H9 (cell line): Measurements from ENCODE around the gene LINC00632. TPM values are rescaled to one million over a fixed set of nuclear protein-coding genes. Genes with fewer than 3 reads are reported as not detected.

Source experiments
- DNase-seq: peaks from one replicate; pipeline ENCODE4 v3.0.0-alpha.2; 2017
- H2AFZ ChIP-seq: one replicate; pipeline ENCODE4 v1.6.1; 2013; ENCODE audit warnings: mild to moderate bottlenecking, low read length, control low read depth, moderate library complexity
- H2AK5ac ChIP-seq: 2 replicates; pipeline ENCODE4 v1.6.1; 2013; ENCODE audit warnings: low read length, control low read depth, mixed read lengths; ENCODE audit not compliant: insufficient read length
- H2BK120ac ChIP-seq: one replicate; pipeline ENCODE4 v1.6.1; 2013; ENCODE audit warnings: low read depth, mild to moderate bottlenecking, low read length, control low read depth, inconsistent platforms; ENCODE audit not compliant: poor library complexity, severe bottlenecking
- H2BK12ac ChIP-seq: 2 replicates; pipeline ENCODE4 v1.6.1; 2013; ENCODE audit warnings: low read length, control low read depth, mixed read lengths, low read depth; ENCODE audit not compliant: insufficient read length
- H2BK15ac ChIP-seq: 2 replicates; pipeline ENCODE4 v1.6.1; 2013; ENCODE audit warnings: low read depth, low read length, control low read depth
- H2BK20ac ChIP-seq: one replicate; pipeline ENCODE4 v1.6.1; 2013; ENCODE audit warnings: low read depth, mild to moderate bottlenecking, low read length, control low read depth, inconsistent platforms; ENCODE audit not compliant: poor library complexity, severe bottlenecking
- H2BK5ac ChIP-seq: 2 replicates; pipeline ENCODE4 v1.6.1; 2013; ENCODE audit warnings: low read length, control low read depth, mixed read lengths; ENCODE audit not compliant: insufficient read length
- H3K14ac ChIP-seq: 2 replicates; pipeline ENCODE4 v1.6.1; 2013; ENCODE audit warnings: low read length, control low read depth; ENCODE audit not compliant: insufficient read depth
- H3K18ac ChIP-seq: 2 replicates; pipeline ENCODE4 v1.6.1; 2013; ENCODE audit warnings: low read depth, mild to moderate bottlenecking, mixed read lengths, low read length, control low read depth; ENCODE audit not compliant: insufficient read length
- H3K23ac ChIP-seq: 2 replicates; pipeline ENCODE4 v1.6.1; 2013; ENCODE audit warnings: low read length, control low read depth, mixed read lengths, low read depth; ENCODE audit not compliant: insufficient read length
- H3K23me2 ChIP-seq: 2 replicates; pipeline ENCODE4 v1.6.1; 2013; ENCODE audit warnings: low read depth, mild to moderate bottlenecking, mixed read lengths, low read length, control low read depth; ENCODE audit not compliant: insufficient read length, poor library complexity, severe bottlenecking
- H3K27ac ChIP-seq: 2 replicates; pipeline ENCODE4 v1.5.1; 2013; ENCODE audit warnings: low read length, control low read depth, mixed read lengths, low read depth; ENCODE audit not compliant: insufficient read length
- H3K27me3 ChIP-seq: 2 replicates; pipeline ENCODE4 v1.6.1; 2013; ENCODE audit warnings: low read length, control low read depth, inconsistent platforms; ENCODE audit not compliant: insufficient read depth
- H3K4ac ChIP-seq: 2 replicates; pipeline ENCODE4 v1.6.1; 2013; ENCODE audit warnings: low read depth, mild to moderate bottlenecking, control low read depth, inconsistent platforms, low read length, moderate library complexity
- H3K4me1 ChIP-seq: 2 replicates; pipeline ENCODE4 v1.6.1; 2013; ENCODE audit warnings: low read length, control low read depth, inconsistent platforms; ENCODE audit not compliant: insufficient read depth
- H3K4me2 ChIP-seq: 2 replicates; pipeline ENCODE4 v1.6.1; 2013; ENCODE audit warnings: low read length, control low read depth, mixed read lengths; ENCODE audit not compliant: insufficient read length, insufficient read depth
- H3K56ac ChIP-seq: 2 replicates; pipeline ENCODE4 v1.6.1; 2013; ENCODE audit warnings: low read depth, mild to moderate bottlenecking, mixed read lengths, low read length, control low read depth; ENCODE audit not compliant: insufficient read length
- H3K79me1 ChIP-seq: 2 replicates; pipeline ENCODE4 v1.6.1; 2013; ENCODE audit warnings: low read depth, mild to moderate bottlenecking, moderate library complexity, low read length, control low read depth, inconsistent platforms; ENCODE audit not compliant: insufficient read depth, poor library complexity, severe bottlenecking
- H3K79me2 ChIP-seq: 2 replicates; pipeline ENCODE4 v1.6.1; 2013; ENCODE audit warnings: low read length, control low read depth, inconsistent platforms; ENCODE audit not compliant: insufficient read depth
- H3K9ac ChIP-seq: 2 replicates; pipeline ENCODE4 v1.6.1; 2013; ENCODE audit warnings: low read length, control low read depth, mixed read lengths; ENCODE audit not compliant: insufficient read length; ENCODE audit errors: extremely low read depth
- H3K9me3 ChIP-seq: one replicate; pipeline ENCODE4 v1.6.1; 2013; ENCODE audit warnings: low read depth, low read length, inconsistent platforms; ENCODE audit not compliant: control insufficient read depth
- H3T11ph ChIP-seq: one replicate; pipeline ENCODE4 v1.6.1; 2013; ENCODE audit warnings: mild to moderate bottlenecking, low read length, control low read depth, inconsistent platforms
- H4K20me1 ChIP-seq: one replicate; pipeline ENCODE4 v1.6.1; 2013; ENCODE audit not compliant: control insufficient read depth, insufficient read length, insufficient read depth
- H4K5ac ChIP-seq: 2 replicates; pipeline ENCODE4 v1.6.1; 2013; ENCODE audit warnings: low read depth, mild to moderate bottlenecking, mixed read lengths, low read length, control low read depth; ENCODE audit not compliant: insufficient read length
- H4K8ac ChIP-seq: replicated peaks from 2 replicates; pipeline ENCODE4 v1.6.1; 2013; ENCODE audit warnings: low read length, control low read depth, mixed read lengths, low read depth; ENCODE audit not compliant: insufficient read length
- H4K91ac ChIP-seq: 2 replicates; pipeline ENCODE4 v1.6.1; 2013; ENCODE audit warnings: low read depth, mild to moderate bottlenecking, moderate library complexity, mixed read lengths, low read length, control low read depth; ENCODE audit not compliant: insufficient read length
- H3K27ac Mint-ChIP-seq, 3 experiments: 2 replicates in 2 of 3; 3 replicates in 1 of 3; pipeline ENCODE4 v1.8.0; 2020 to 2021; ENCODE audit warnings: mixed read lengths in 3 of 3, mild to moderate bottlenecking in 1 of 3, moderate library complexity in 1 of 3
- H3K27me3 Mint-ChIP-seq: 2 replicates; pipeline ENCODE4 v1.8.0; 2021; ENCODE audit warnings: low read depth, mild to moderate bottlenecking, moderate library complexity, mixed read lengths
- H3K36me3 Mint-ChIP-seq, 3 experiments: 2 replicates in 2 of 3; 3 replicates in 1 of 3; pipeline ENCODE4 v1.8.0; 2020 to 2021; ENCODE audit warnings: low read depth in 3 of 3, mixed read lengths in 3 of 3; ENCODE audit not compliant: insufficient read depth in 1 of 3
- H3K4me1 Mint-ChIP-seq, 2 experiments: 2 replicates each; pipeline ENCODE4 v1.8.0; 2020; ENCODE audit warnings: mixed read lengths in 2 of 2
- H3K4me3 Mint-ChIP-seq, 2 experiments: 2 replicates in 1 of 2; 3 replicates in 1 of 2; pipeline ENCODE4 v1.8.0; 2020 to 2021; ENCODE audit warnings: mild to moderate bottlenecking in 2 of 2, mixed read lengths in 2 of 2, moderate library complexity in 1 of 2
- H3K9me3 Mint-ChIP-seq, 2 experiments: 2 replicates in 1 of 2; 3 replicates in 1 of 2; pipeline ENCODE4 v1.8.0; 2020; ENCODE audit warnings: mild to moderate bottlenecking in 2 of 2, mixed read lengths in 2 of 2, moderate library complexity in 1 of 2
- CTCF ChIP-seq: fragments of 200-600 bp; sonication (generic); conservative IDR thresholded peaks from 3 replicates; pipeline ENCODE4 v1.8.0; 2021; ENCODE audit warnings: antibody characterized with exemption, mild to moderate bottlenecking
- WGBS: extraction: QIAGEN DNeasy Blood & Tissue Kit; methylation state at CpG from one replicate; pipeline ENCODE4 v1.1.7; 2013; ENCODE audit warnings: missing lambda C conversion rate, low lambda C conversion rate, mixed read lengths; ENCODE audit not compliant: insufficient read length; ENCODE audit errors: extremely low coverage; 5-methylcytosine and 5-hydroxymethylcytosine counted together
- total RNA-seq: library from RNA; stranded (reverse); gene quantifications from 2 replicates; pipeline ENCODE4 v1.2.1, GENCODE V29; 2021

LINC00632 gene
- total RNA-seq, 1 experiment from 2014 or later, result 46.3 TPM

GRCh38 chrX:140756941-140757340, 47.4 kb downstream of the LINC00632 start:
- Histone ChIP-seq H4K5ac (no peak overlapping the region), H4K8ac (no peak overlapping the region), H3K23ac (no peak overlapping the region), H2AFZ (no peak overlapping the region), H2AK5ac (no peak overlapping the region), H3T11ph (no peak overlapping the region), H2BK12ac (no peak overlapping the region), H2BK120ac (no peak overlapping the region), H2BK15ac (no peak overlapping the region), H3K79me1 (no peaks in the 10 kb centered on the region), H3K9me3 (no peaks in the 10 kb centered on the region), H4K91ac (no peak overlapping the region), H2BK5ac (no peak overlapping the region), H3K56ac (no peak overlapping the region), H3K18ac (no peak overlapping the region), H3K79me2 (no peaks in the 10 kb centered on the region), H3K27me3 (no peaks in the 10 kb centered on the region), H3K4me1 (no peaks in the 10 kb centered on the region), H4K20me1 (no peaks in the 10 kb centered on the region), H2BK20ac (no peak overlapping the region), H3K9ac (no peak overlapping the region), H3K27ac (no peak overlapping the region), H3K4me2 (no peak overlapping the region), H3K23me2 (no peaks in the 10 kb centered on the region), H3K14ac (no peak overlapping the region), H3K4ac (no peak overlapping the region)
- Mint-ChIP-seq H3K27ac (no peak overlapping the region), H3K4me3 (no peak overlapping the region), H3K36me3 (no peaks in the 10 kb centered on the region), H3K27me3 (no peaks in the 10 kb centered on the region), H3K4me1 (no peaks in the 10 kb centered on the region), H3K9me3 (peaks cover 0 to 47% of the 10 kb centered on the region in 2 experiments; a peak in 2 of 5 replicates)
- WGBS, result no CpG with 5 or more reads among the region's 6 CpGs
- no peak for TF ChIP-seq CTCF
- DNase-seq, result no peak
